Measurements from ENCODE around the gene C1orf87.
A peak's percentile ranks its signal among the peaks of the same experiment; 100 is the strongest.
"Not testable (repeated sequence)": the region's sequence is repeated elsewhere in the genome, so short reads cannot be mapped to it uniquely, and the experiment has no call there.

Gene C1orf87

DNA sequence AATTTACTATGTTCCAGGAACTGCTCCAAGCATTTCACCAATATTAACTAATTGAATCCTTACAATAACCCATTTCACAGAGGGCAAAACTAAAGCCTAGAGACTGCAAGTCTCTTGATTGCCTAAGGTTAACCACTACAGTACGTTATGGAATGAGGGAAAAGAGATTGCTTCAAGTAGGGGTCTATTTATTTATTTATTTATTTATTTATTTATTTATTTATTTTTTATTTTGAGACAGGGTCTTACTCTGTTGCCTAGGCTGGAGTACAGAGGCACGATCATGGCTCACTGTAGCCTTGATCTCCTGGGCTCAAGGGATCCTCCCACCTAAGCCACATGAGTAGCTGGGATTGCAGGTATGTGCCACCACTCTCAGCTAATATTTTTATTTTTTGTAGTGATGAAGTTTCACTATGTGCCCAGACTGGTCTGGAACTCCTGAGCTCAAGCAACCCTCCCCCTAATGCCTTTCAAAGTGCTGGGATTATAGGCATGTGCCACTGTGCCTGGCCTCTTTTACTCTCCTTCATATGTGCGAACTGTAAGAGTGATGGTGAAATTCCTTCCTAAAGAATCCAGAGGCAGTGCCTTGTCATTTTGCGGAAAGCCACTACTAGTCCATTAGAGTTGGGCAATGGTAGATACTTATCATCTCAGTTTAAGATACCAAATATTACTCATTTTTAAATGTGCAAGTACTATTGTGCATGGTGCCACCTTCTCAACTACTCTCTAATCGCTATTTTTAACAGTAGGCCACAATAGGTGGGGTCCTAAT is 81.3 kb downstream of the C1orf87 start:
- no peak for DNase-seq

DNA sequence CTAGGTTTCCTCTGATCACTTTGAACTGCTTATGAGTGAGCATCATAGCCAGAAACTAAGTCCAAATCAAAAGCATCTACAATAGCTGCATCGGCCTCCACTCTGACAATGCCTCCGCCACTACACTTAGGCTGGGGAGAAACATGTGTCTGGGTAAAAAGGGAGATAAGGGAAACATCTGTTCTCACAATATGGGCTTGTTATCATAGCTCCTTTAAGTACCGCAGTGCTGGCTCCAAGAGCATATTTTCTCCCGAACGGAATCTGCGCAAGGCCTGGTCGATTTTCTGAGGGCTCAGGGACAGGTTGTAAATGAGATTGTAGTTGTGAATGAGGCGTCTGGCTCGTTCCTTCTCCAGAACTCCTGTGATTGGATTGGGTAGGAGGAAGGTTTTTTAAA is 83.1 kb downstream of the C1orf87 start:
- DNase-seq = no peak

DNA sequence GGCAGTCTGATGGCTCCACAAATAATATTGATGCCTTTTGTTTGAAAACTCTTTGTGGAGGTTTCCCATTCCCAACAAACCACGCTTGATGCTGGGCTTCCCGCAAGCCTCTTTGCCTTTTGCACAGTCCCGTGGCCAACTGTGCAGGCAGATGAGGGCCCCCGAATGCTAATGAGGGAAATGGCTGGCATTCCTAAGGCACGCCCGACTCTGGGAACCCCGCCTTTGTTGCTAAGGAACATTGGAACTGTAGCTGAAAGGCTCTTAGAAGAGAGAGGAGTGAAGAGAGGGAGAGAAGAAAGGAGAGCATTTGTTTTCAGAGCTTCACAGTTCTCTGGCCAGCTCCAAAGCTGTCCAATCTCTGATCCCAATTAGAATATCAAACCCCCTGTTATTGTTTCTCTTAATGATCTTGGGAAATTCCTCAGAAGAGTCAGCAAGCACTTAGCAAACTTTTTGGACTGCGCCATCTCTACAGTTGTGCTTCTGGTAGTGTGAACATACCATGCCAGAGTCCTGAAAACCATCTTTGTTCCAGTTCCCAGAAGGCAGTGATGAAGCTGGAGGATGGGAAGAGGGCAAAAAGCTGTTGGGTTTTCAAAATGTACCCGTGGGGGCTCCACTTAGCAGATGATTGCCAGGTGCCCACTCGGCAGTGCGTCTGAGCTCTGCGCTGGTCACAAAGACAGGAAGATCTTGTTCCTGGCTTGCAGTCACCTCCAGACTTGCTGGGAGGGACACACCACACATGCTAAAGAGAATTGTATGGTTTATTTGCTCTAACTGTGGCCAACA is 86.9 kb downstream of the C1orf87 start:
- no peak for DNase-seq

GRCh38 chr1:59985911-59986515 is 87.6 kb downstream of the C1orf87 start:
- DNase-seq = no peak

- DNase-seq = no peak
Observed at GRCh38 chr1:59979666-59980065, 93.9 kb downstream of the C1orf87 start.

DNA sequence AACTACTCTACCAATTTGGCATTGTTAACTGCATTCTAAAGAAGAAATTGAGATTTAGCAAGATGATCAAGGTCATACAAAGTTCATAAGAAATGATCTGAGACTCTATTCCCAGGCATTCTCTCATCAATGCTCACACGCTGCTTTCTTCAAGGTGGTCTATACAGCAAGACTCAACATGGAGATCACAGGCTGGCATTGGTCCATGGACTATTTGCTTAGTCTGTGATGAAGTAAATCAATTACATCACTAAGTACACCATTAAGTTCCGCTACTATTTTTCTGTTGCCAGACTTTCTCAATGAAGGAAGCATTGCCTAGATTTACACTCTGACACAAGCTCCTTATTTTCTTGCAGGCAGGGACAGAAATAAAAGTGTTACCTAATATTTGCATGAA is 95.1 kb downstream of the C1orf87 start:
- no peak for DNase-seq

GRCh38 chr1:59978026-59978425 is 95.5 kb downstream of the C1orf87 start:
- DNase-seq = no peak

- no peak for DNase-seq
Observed at GRCh38 chr1:59977075-59977410, 96.5 kb downstream of the C1orf87 start.

DNA sequence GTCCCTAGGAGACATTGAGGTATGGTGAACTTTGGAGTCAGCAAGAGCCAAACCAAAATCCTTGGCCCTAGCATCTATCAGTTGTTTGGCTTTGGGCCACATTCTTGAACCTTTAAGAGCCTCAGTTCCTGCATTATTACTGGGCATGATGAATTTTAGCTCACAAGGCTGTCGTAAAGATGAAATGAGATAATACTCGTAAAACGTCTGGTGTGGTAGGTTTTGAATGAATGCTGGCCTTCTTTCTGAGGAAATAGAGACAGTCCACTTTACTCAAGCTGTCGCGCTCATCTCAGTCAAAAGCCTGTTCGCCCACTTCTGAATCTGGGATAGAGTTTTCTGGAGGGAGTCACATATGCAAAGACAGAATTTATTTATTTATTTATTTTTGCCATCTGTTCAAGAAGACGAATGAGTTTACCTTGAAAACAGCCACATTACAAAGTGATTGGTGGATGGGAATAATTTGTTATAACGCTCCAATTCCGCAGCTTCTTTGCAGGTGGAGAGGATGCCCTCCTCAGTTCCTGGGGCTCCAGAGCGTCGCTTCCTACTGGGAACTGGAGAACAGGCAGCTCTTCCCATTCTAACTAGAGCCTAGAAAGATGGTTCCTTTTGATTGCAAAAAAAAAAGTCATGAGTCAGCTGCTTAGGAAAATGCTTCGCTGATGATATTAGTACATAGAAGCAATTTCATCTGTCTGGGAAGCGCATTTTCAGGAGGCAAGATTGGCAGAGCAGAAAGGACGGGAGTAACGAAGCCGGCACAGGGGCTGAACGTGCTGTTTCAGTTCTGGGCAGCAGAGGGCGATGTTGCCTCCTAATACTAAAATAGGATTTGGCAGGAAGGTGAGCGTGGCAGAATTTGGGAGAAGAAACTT is 97.1 kb downstream of the C1orf87 start:
- DNase-seq = peak; percentile 30

DNA sequence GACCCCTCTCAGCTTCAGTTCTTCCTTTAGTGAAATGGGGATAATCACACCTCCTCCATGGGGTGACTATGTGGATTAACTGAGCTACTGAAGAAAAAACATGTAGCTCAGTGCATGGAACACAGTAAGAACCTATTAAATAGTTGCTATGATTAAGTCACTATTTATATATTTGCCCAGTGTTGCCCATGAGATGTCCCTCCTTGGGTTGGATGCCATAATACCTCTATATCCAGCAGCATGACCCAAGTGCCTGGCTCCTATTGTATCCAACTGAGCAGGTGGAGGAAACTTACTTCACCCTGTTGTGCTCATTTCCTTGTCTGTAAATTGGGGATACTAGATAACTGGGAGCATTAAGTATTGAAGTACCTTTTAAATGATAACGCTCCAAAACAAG is 99.9 kb downstream of the C1orf87 start:
- DNase-seq = no peak

GRCh38 chr1:59972216-59972927 is 101.2 kb downstream of the C1orf87 start:
- DNase-seq = no peak

DNA sequence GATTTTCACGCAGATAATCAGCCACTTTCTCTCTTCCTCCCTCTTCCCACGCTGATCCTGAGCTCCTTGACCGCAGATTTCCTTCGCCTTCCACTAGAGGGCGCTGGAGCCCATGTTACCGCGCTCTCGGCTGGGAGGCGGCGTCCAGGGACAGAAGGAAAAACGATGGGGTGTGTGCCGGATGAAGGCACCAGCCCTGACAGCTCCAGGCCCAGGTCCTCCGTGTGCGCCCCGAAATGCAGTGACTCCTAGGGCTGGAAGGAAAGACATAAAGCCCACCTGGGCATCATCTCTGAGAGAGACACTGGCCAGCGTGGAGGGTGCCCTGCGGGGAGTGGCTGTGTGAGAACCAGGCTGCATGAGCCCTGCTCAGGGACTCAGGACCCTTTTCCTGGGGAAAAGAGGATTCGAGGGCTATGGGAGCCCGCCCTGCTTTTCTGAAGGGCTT is 102.1 kb downstream of the C1orf87 start:
- peak; percentile 27 for DNase-seq

DNA sequence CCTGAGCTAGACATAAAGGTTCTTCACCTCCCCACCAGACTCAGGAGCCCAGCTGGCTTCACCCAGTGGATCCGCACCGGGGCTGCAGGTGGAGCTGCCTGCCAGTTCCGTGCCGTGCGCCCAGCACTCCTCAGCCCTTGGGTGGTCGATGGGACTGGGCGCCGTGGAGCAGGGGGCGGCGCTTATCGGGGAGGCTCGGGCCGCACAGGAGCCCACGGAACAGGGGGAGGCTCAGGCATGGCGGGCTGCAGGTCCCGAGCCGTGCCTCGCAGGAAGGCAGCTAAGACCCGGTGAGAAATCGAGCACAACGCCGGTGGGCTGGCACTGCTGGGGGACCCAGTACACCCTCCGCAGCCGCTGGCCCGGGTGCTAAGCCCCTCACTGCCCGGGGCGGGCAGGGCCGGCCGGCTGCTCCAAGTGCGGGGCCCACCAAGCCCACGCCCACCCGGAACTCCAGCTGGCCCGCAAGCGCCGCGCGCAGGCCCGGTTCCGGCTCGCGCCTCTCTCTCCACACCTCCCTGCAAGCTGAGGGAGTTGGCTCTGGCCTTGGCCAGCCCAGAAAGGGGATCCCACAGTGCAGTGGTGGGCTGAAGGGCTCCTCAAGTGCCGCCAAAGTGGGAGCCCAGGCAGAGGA is 103.9 kb downstream of the C1orf87 start:
- not testable (repeated sequence) for DNase-seq

GRCh38 chr1:59968746-59969145 is 104.8 kb downstream of the C1orf87 start:
- not testable (repeated sequence) for DNase-seq

GRCh38 chr1:59967780-59968179 is 105.8 kb downstream of the C1orf87 start:
- no peak for DNase-seq

GRCh38 chr1:59967141-59967697 is 106.4 kb downstream of the C1orf87 start:
- DNase-seq = no peak

- DNase-seq = no peak
Observed at GRCh38 chr1:59952065-59952464, 121.5 kb downstream of the C1orf87 start.

DNA sequence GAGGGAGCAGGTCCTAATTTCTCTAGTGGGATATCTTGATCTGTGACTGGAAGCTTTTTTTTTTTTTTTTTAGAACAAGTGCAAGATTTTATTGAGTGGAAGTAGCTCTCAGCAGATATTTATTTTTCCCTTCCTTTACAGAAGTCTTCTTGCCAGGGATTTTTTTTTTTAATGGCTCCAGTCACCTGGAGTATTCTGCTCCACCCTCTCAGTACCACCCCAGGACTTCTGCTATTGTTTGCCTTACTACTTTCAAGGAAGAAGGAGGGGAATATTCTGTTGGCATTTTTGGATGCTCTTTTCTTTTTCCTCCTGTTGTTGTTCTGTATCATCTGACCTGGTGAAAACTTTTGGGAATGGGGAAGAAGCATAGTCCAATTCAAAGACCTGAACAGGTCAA is 123.9 kb downstream of the C1orf87 start:
- DNase-seq = no peak

- no peak for DNase-seq
Observed at GRCh38 chr1:59948990-59949389, 124.6 kb downstream of the C1orf87 start.

- DNase-seq = peak; percentile 52
Observed at GRCh38 chr1:59947047-59947938, 126.3 kb downstream of the C1orf87 start.

Data from CD4-positive, alpha-beta T cell treated with Interleukin-10 for 1 hour (primary cell).